Activated B cell treated with CpG ODN at 0.5 μM for 24 hours (primary cell): Measurements from ENCODE around the gene TNFRSF1A. TPM values are rescaled to one million over a fixed set of nuclear protein-coding genes. Genes with fewer than 3 reads are reported as not detected.

ENCODE experiments used
- total RNA-seq: library from RNA; stranded (reverse); gene quantifications from 2 replicates; pipeline ENCODE4 v1.2.3, GENCODE V29; 2022

TNFRSF1A gene
- total RNA-seq, 1 donor from 2014 or later = not detected

Other genes with a start within 250 kb of the TNFRSF1A start
- gene VWF, start 217.4 kb downstream of the TNFRSF1A start, total RNA-seq = not detected in 2 replicates
- 1.6 and 2.5 TPM in 2 replicates for gene CD9, start 141.7 kb downstream of the TNFRSF1A start, total RNA-seq
- gene PLEKHG6, start 31.4 kb downstream of the TNFRSF1A start, total RNA-seq = not detected in 2 replicates
- not detected in 2 replicates for gene SCNN1A, start 33.5 kb upstream of the TNFRSF1A start, total RNA-seq
- gene LTBR, start 42.1 kb upstream of the TNFRSF1A start, total RNA-seq = 0.33 TPM in 1 of 2 replicates, not detected in the other
- 39.3 and 43.8 TPM in 2 replicates for gene CD27, start 102.9 kb upstream of the TNFRSF1A start, total RNA-seq
- gene TAPBPL, start 110.0 kb upstream of the TNFRSF1A start, total RNA-seq = 52.5 and 64.0 TPM in 2 replicates
- 32.9 and 34.5 TPM in 2 replicates for gene VAMP1, start 128.6 kb upstream of the TNFRSF1A start, total RNA-seq
- 130 and 145 TPM in 2 replicates for gene MRPL51, start 151.2 kb upstream of the TNFRSF1A start, total RNA-seq
- 38.4 and 40.9 TPM in 2 replicates for gene NCAPD2, start 152.0 kb upstream of the TNFRSF1A start, total RNA-seq
- gene GAPDH, start 192.4 kb upstream of the TNFRSF1A start, total RNA-seq = 1,003 and 1,033 TPM in 2 replicates
- 23.6 and 25.9 TPM in 2 replicates for gene IFFO1, start 214.0 kb upstream of the TNFRSF1A start, total RNA-seq
- gene NOP2, start 226.2 kb upstream of the TNFRSF1A start, total RNA-seq = 114 and 121 TPM in 2 replicates